IMR-90 (cell line): Measurements from ENCODE around the gene FOSB. TPM values are rescaled to one million over a fixed set of nuclear protein-coding genes. Genes with fewer than 3 reads are reported as not detected.

ENCODE experiments used
- ATAC-seq: fragments of 200-7000 bp; cut with Tn5 transposase; 2 replicates; pipeline ENCODE4 v1.9.1; 2020; ENCODE audit warnings: low read depth, mild to moderate bottlenecking, moderate library complexity
- BruUV-seq: library from RNA; stranded (reverse); fragments of 400-500 nt; replicated peaks from 2 replicates; lab custom pipeline; 2021; lab: Mats Ljungman, UMichigan
- CTCF ChIA-PET: fragments of 300-600 bp; formaldehyde crosslinking; extraction: SDS; loops from one replicate; lab custom pipeline; 2021; ENCODE audit warnings: antibody characterized with exemption; lab: Yijun Ruan, JAX
- POLR2A ChIA-PET: fragments of 300-600 bp; sonication (Branson Sonifier 250); formaldehyde crosslinking; loops from one replicate; lab custom pipeline; 2022; ENCODE audit warnings: antibody characterized with exemption; ENCODE audit not compliant: unreplicated experiment; lab: Charles Lee
- DNase-seq: peaks from one replicate; pipeline ENCODE4 v3.0.0; 2013
- H2AFZ ChIP-seq: replicated peaks from 2 replicates; pipeline ENCODE3; 2013; ENCODE audit warnings: low read length, mild to moderate bottlenecking; ENCODE audit not compliant: poor library complexity
- H2AK5ac ChIP-seq: 2 replicates; pipeline ENCODE4 v1.6.1; 2013; ENCODE audit warnings: low read depth, low read length, inconsistent platforms
- H2AK9ac ChIP-seq: replicated peaks from 2 replicates; pipeline ENCODE3; 2013; ENCODE audit warnings: mild to moderate bottlenecking, low read depth, low read length, moderate library complexity; ENCODE audit not compliant: poor library complexity
- H2BK120ac ChIP-seq: 2 replicates; pipeline ENCODE4 v1.6.1; 2013; ENCODE audit warnings: low read depth, low read length, inconsistent platforms
- H2BK15ac ChIP-seq: 3 replicates; pipeline ENCODE4 v1.6.1; 2013; ENCODE audit warnings: low read depth, low read length, inconsistent platforms
- H2BK20ac ChIP-seq: 2 replicates; pipeline ENCODE4 v1.6.1; 2013; ENCODE audit warnings: low read depth, mild to moderate bottlenecking, inconsistent platforms, low read length, moderate library complexity
- H2BK5ac ChIP-seq: 2 replicates; pipeline ENCODE4 v1.6.1; 2013; ENCODE audit warnings: mild to moderate bottlenecking, low read depth, low read length, inconsistent platforms; ENCODE audit not compliant: poor library complexity, severe bottlenecking
- H3K14ac ChIP-seq: replicated peaks from 2 replicates; pipeline ENCODE4 v1.6.1; 2013; ENCODE audit warnings: low read depth, low read length, inconsistent platforms
- H3K18ac ChIP-seq: 2 replicates; pipeline ENCODE4 v1.6.1; 2013; ENCODE audit warnings: low read depth, low read length, control low read depth
- H3K23ac ChIP-seq: 2 replicates; pipeline ENCODE4 v1.6.1; 2013; ENCODE audit warnings: low read depth, low read length, inconsistent platforms
- H3K27ac ChIP-seq: 2 replicates; pipeline ENCODE4 v1.5.1; 2013; ENCODE audit warnings: mild to moderate bottlenecking, control low read depth, low read length; ENCODE audit not compliant: insufficient read depth
- H3K27me3 ChIP-seq: 2 replicates; pipeline ENCODE4 v1.6.1; 2013; ENCODE audit warnings: low read length; ENCODE audit not compliant: control insufficient read depth, insufficient read depth
- H3K36me3 ChIP-seq: 2 replicates; pipeline ENCODE4 v1.6.1; 2013; ENCODE audit warnings: low read length, mixed read lengths; ENCODE audit not compliant: control insufficient read depth, insufficient read depth
- H3K4ac ChIP-seq: 2 replicates; pipeline ENCODE4 v1.6.1; 2013; ENCODE audit warnings: low read depth, low read length, inconsistent platforms
- H3K4me1 ChIP-seq: 2 replicates; pipeline ENCODE4 v1.6.1; 2013; ENCODE audit warnings: low read length, mixed read lengths; ENCODE audit not compliant: control insufficient read depth, insufficient read depth
- H3K4me2 ChIP-seq: 2 replicates; pipeline ENCODE4 v1.6.1; 2013; ENCODE audit warnings: low read depth, mild to moderate bottlenecking, control low read depth, low read length, moderate library complexity
- H3K4me3 ChIP-seq: 2 replicates; pipeline ENCODE4 v1.5.1; 2013; ENCODE audit warnings: low read depth, mild to moderate bottlenecking, control low read depth, low read length, moderate library complexity; ENCODE audit not compliant: insufficient read depth
- H3K56ac ChIP-seq: 2 replicates; pipeline ENCODE4 v1.6.1; 2013; ENCODE audit warnings: low read length, inconsistent platforms; ENCODE audit not compliant: insufficient read depth; ENCODE audit errors: extremely low read depth
- H3K79me1 ChIP-seq, 2 experiments: 2 replicates each; pipeline ENCODE4 v1.6.1; 2013; ENCODE audit warnings: low read length in 2 of 2, inconsistent platforms in 1 of 2, low read depth in 1 of 2
- H3K9ac ChIP-seq: 2 replicates; pipeline ENCODE4 v1.6.1; 2013; ENCODE audit warnings: low read depth, low read length, control low read depth
- H3K9me1 ChIP-seq: 2 replicates; pipeline ENCODE4 v1.6.1; 2013; ENCODE audit warnings: low read length, inconsistent platforms; ENCODE audit not compliant: insufficient read depth
- H3K9me3 ChIP-seq: 2 replicates; pipeline ENCODE4 v1.6.1; 2013; ENCODE audit warnings: low read length; ENCODE audit not compliant: control insufficient read depth, insufficient read depth
- H4K20me1 ChIP-seq: 2 replicates; pipeline ENCODE4 v1.6.1; 2013; ENCODE audit warnings: low read length, inconsistent platforms; ENCODE audit not compliant: insufficient read depth
- H4K5ac ChIP-seq: 2 replicates; pipeline ENCODE4 v1.6.1; 2013; ENCODE audit warnings: mild to moderate bottlenecking, low read depth, low read length, control low read depth
- H4K8ac ChIP-seq, 2 experiments: 2 replicates each; pipeline ENCODE4 v1.6.1; 2013; ENCODE audit warnings: low read depth in 2 of 2, low read length in 2 of 2, control low read depth in 1 of 2, inconsistent platforms in 1 of 2
- H4K91ac ChIP-seq: 2 replicates; pipeline ENCODE4 v1.6.1; 2013; ENCODE audit warnings: low read depth, low read length, inconsistent platforms; ENCODE audit not compliant: insufficient read depth
- BHLHE40 ChIP-seq: fragments of 150-350 bp; IDR thresholded peaks from 2 replicates; pipeline ENCODE4 v1.6.1; 2016; ENCODE audit warnings: mild to moderate bottlenecking, low read depth, low read length
- CEBPB ChIP-seq: IDR thresholded peaks from 2 replicates; pipeline ENCODE4 v1.6.1; 2012; ENCODE audit warnings: low read depth, low read length, improper control_type of control experiment
- CHD1 ChIP-seq: IDR thresholded peaks from 2 replicates; pipeline ENCODE4 v1.6.1; 2012; ENCODE audit warnings: low read depth, low read length, improper control_type of control experiment
- CTCF ChIP-seq: conservative IDR thresholded peaks from 2 replicates; pipeline ENCODE4 v1.5.1; 2012; ENCODE audit warnings: mild to moderate bottlenecking, low read depth, low read length, improper control_type of control experiment
- ELK1 ChIP-seq: fragments of 150-350 bp; IDR thresholded peaks from 2 replicates; pipeline ENCODE4 v1.6.1; 2016; ENCODE audit warnings: low read depth, mild to moderate bottlenecking, low read length, moderate library complexity, borderline replicate concordance
- FOS ChIP-seq: fragments of 150-350 bp; IDR thresholded peaks from 2 replicates; pipeline ENCODE4 v1.6.1; 2016; ENCODE audit warnings: low read depth, low read length
- MAFK ChIP-seq: IDR thresholded peaks from 2 replicates; pipeline ENCODE4 v1.6.1; 2012; ENCODE audit warnings: low read depth, low read length, improper control_type of control experiment
- MAZ ChIP-seq: IDR thresholded peaks from 2 replicates; pipeline ENCODE4 v1.6.1; 2012; ENCODE audit warnings: low read depth, mild to moderate bottlenecking, low read length, improper control_type of control experiment, moderate library complexity, borderline replicate concordance
- MXI1 ChIP-seq: IDR thresholded peaks from 2 replicates; pipeline ENCODE4 v1.6.1; 2012; ENCODE audit warnings: low read depth, mild to moderate bottlenecking, low read length, moderate library complexity, borderline replicate concordance
- NFE2L2 ChIP-seq: fragments of 150-350 bp; IDR thresholded peaks from 2 replicates; pipeline ENCODE4 v1.6.1; 2016; ENCODE audit warnings: low read depth, mild to moderate bottlenecking, low read length
- POLR2A ChIP-seq: IDR thresholded peaks from 2 replicates; pipeline ENCODE4 v1.6.1; 2012; ENCODE audit warnings: mild to moderate bottlenecking, low read depth, low read length
- RAD21 ChIP-seq: IDR thresholded peaks from 2 replicates; pipeline ENCODE4 v1.6.1; 2012; ENCODE audit warnings: low read length, improper control_type of control experiment
- RCOR1 ChIP-seq: IDR thresholded peaks from 2 replicates; pipeline ENCODE4 v1.6.1; 2012; ENCODE audit warnings: mild to moderate bottlenecking, low read length, improper control_type of control experiment; ENCODE audit not compliant: insufficient replicate concordance
- RFX5 ChIP-seq: IDR thresholded peaks from 2 replicates; pipeline ENCODE4 v1.8.0; 2012; ENCODE audit warnings: low read depth, mild to moderate bottlenecking, low read length, moderate library complexity
- SMC3 ChIP-seq: fragments of 150-350 bp; IDR thresholded peaks from 2 replicates; pipeline ENCODE4 v1.6.1; 2016; ENCODE audit warnings: low read depth, mild to moderate bottlenecking, antibody characterized with exemption, low read length, moderate library complexity
- USF2 ChIP-seq: fragments of 150-350 bp; IDR thresholded peaks from 2 replicates; pipeline ENCODE4 v1.6.1; 2017; ENCODE audit warnings: mild to moderate bottlenecking, antibody characterized with exemption, low read length, low read depth
- WGBS, 2 experiments: methylation state at CpG; one replicate each; pipeline versions ENCODE4 v1.1.5 to v1.1.7; 2013; ENCODE audit warnings: missing lambda C conversion rate in 2 of 2; ENCODE audit not compliant: insufficient read length in 1 of 2; ENCODE audit errors: extremely low coverage in 2 of 2; 5-methylcytosine and 5-hydroxymethylcytosine counted together
- dilution Hi-C: fragments of 300-500 bp; cut with HindIII; formaldehyde crosslinking; loops from one replicate; pipeline ENCODE4 v1.14.3; 2018; ENCODE audit warnings: low sequenced_read_pairs; ENCODE audit not compliant: unreplicated experiment
- in situ Hi-C: fragments of 300-500 bp; cut with MboI; formaldehyde crosslinking; loops from 3 replicates; pipeline ENCODE4 v1.14.3; 2019; ENCODE audit warnings: low sequenced_read_pairs, inconsistent platforms, mixed read lengths
- intact Hi-C: fragments of 100-400 bp; cut with micrococcal nuclease; formaldehyde crosslinking; loops from 2 replicates; pipeline ENCODE4 v1.10.0; 2022
- polyA plus RNA-seq, 3 experiments: library from polyadenylated mRNA; depleted of rRNA; stranded (reverse); fragments of >200 nt; gene quantifications; 2 replicates each; pipeline ENCODE4 v1.2.3, GENCODE V29; 2012; ENCODE audit warnings: low replicate concordance in 1 of 3
- total RNA-seq: library from RNA; depleted of rRNA; stranded (reverse); fragments of >200 nt; gene quantifications from 2 replicates; pipeline ENCODE4 v1.2.3, GENCODE V29; 2012

Gene FOSB
- total and polyA plus RNA-seq, 2 of the 4 experiments (the other 2 are of a cell fraction) = 11.1 to 15.6 TPM

GRCh38 chr19:45495178-45495577 lies 27.4 kb downstream of the FOSB start:
- H2AFZ ChIP-seq = no peak overlapping the region
- dilution Hi-C loops = no loop called here
- no peak overlapping the region for H3K9ac ChIP-seq
- peaks cover 9% of the 10 kb centered on the region for H3K9me1 ChIP-seq
- no peak overlapping the region for H3K4me3 ChIP-seq
- TF ChIP-seq MAZ (no peak), MAFK (no peak), USF2 (no peak), CHD1 (no peak), ELK1 (no peak), RAD21 (no peak), FOS (no peak), RFX5 (no peak), SMC3 (no peak), BHLHE40 (no peak), POLR2A (no peak), CEBPB (no peak), NFE2L2 (no peak), RCOR1 (no peak), CTCF (no peak), MXI1 (no peak)
- H3K56ac ChIP-seq = no peak overlapping the region
- no peak overlapping the region for H3K4me2 ChIP-seq
- no peak for DNase-seq
- no peak overlapping the region for H3K4ac ChIP-seq
- no peak for ATAC-seq
- BruUV-seq = no TSS peak
- H3K36me3 ChIP-seq = no peaks in the 10 kb centered on the region
- H3K27me3 ChIP-seq = peaks cover 6% of the 10 kb centered on the region; the same call in 1 of the 2 replicates
- no peak overlapping the region for H3K27ac ChIP-seq
- H4K8ac ChIP-seq = no peak overlapping the region
- no peak overlapping the region for H3K23ac ChIP-seq
- WGBS, 2 experiments = no CpG with 5 or more reads among the region's 5 CpGs
- intact Hi-C loops = no loop called here
- H4K20me1 ChIP-seq = peaks cover 3% of the 10 kb centered on the region; the same call in 1 of the 2 replicates
- H4K5ac ChIP-seq = no peak overlapping the region
- H3K4me1 ChIP-seq = no peaks in the 10 kb centered on the region
- H3K14ac ChIP-seq = no peak overlapping the region
- no peak overlapping the region for H3K18ac ChIP-seq
- H2AK5ac ChIP-seq = no peak overlapping the region
- CTCF ChIA-PET = interaction anchor here (2.7 kb wide), 1 partner anchor 10 kb away, joined by 8 read pairs; no protein-coding TSS in a partner anchor
- H2BK5ac ChIP-seq = no peak overlapping the region
- peaks cover 0 to 10% of the 10 kb centered on the region in 2 experiments; a peak in 1 of 4 replicates for H3K79me1 ChIP-seq
- POLR2A ChIA-PET = no interaction called here
- H2AK9ac ChIP-seq = no peak overlapping the region
- H3K9me3 ChIP-seq = no peaks in the 10 kb centered on the region
- in situ Hi-C loops = no loop called here
- H4K91ac ChIP-seq = no peak overlapping the region
- no peak overlapping the region for H2BK120ac ChIP-seq
- H2BK15ac ChIP-seq = no peak overlapping the region
- H2BK20ac ChIP-seq = no peak overlapping the region
